Activated CD8-positive, alpha-beta memory T cell treated with anti-CD3 and anti-CD28 coated beads, Interleukin-2, amount 10 ng/mL, durations not matched to agents 7 days and 5 days (primary cell): ENCODE data around the gene MARCHF9. TPM values are rescaled to one million over a fixed set of nuclear protein-coding genes. Genes with fewer than 3 reads are reported as not detected.

Source experiments
- microRNA-seq: library from miRNA; unstranded; fragments of <30 nt; microRNA quantifications from one replicate; pipeline ENCODE4 v1.2.0, GENCODE V29; 2022
- total RNA-seq, 2 experiments: library from RNA; stranded (reverse); gene quantifications; one replicate each; pipeline ENCODE4 v1.2.3, GENCODE V29; 2021

Gene MARCHF9
- total RNA-seq, 2 experiments from 2014 or later: 21.0 to 24.9 TPM

Small RNA genes within 50 kb of the gene (microRNA-seq; reads per million reads assigned to microRNA genes)
- gene MIR6759: not detected

Other genes starting within 250 kb of the MARCHF9 start
- gene DDIT3, start 234.6 kb upstream of the MARCHF9 start, total RNA-seq: 10 to 100 TPM; 15.3 to 15.9 TPM
- gene MBD6, start 232.3 kb upstream of the MARCHF9 start, total RNA-seq: 10 to 100 TPM; 80.9 to 85.4 TPM
- gene DCTN2, start 207.9 kb upstream of the MARCHF9 start, total RNA-seq: 10 to 100 TPM; 90.8 to 99.0 TPM
- 1 to 10 TPM; 1.9 to 2.1 TPM for gene KIF5A, start 205.1 kb upstream of the MARCHF9 start, total RNA-seq
- 10 to 100 TPM; 21.4 to 22.2 TPM for gene PIP4K2C, start 163.9 kb upstream of the MARCHF9 start, total RNA-seq
- gene DTX3, start 150.3 kb upstream of the MARCHF9 start, total RNA-seq: 10 to 100 TPM; 20.8 to 21.2 TPM
- under 1 TPM; 0.70 to 0.84 TPM for gene ARHGEF25, start 143.7 kb upstream of the MARCHF9 start, total RNA-seq
- 1 to 10 TPM; 2.4 to 8.2 TPM for gene B4GALNT1, start 121.9 kb upstream of the MARCHF9 start, total RNA-seq
- 100 to 1,000 TPM; 117 to 123 TPM for gene OS9, start 61.0 kb upstream of the MARCHF9 start, total RNA-seq
- gene AGAP2, start 16.4 kb upstream of the MARCHF9 start, total RNA-seq: 10 to 100 TPM; 70.7 to 72.7 TPM
- gene TSPAN31, start 10.1 kb upstream of the MARCHF9 start, total RNA-seq: 10 to 100 TPM in 1 of 2 experiments, 1 to 10 TPM in 1; 10.0 to 19.4 TPM
- gene CDK4, start 2.8 kb upstream of the MARCHF9 start, total RNA-seq: 100 to 1,000 TPM; 127 to 167 TPM
- gene CYP27B1, start 12.0 kb downstream of the MARCHF9 start, total RNA-seq: 1 to 10 TPM; 4.5 to 5.4 TPM
- 10 to 100 TPM; 22.1 to 32.1 TPM for gene METTL1, start 17.0 kb downstream of the MARCHF9 start, total RNA-seq
- 1 to 10 TPM; 3.9 to 4.1 TPM for gene EEF1AKMT3, start 17.5 kb downstream of the MARCHF9 start, total RNA-seq
- gene TSFM, start 27.7 kb downstream of the MARCHF9 start, total RNA-seq: 10 to 100 TPM; 32.2 to 45.8 TPM
- gene AVIL, start 63.6 kb downstream of the MARCHF9 start, total RNA-seq: 1 to 10 TPM in 1 of 2 experiments, under 1 TPM in 1; 0.79 to 2.0 TPM
- gene CTDSP2, start 91.6 kb downstream of the MARCHF9 start, total RNA-seq: 100 to 1,000 TPM in 1 of 2 experiments, 10 to 100 TPM in 1; 76.2 to 103 TPM
- 10 to 100 TPM; 14.8 to 21.0 TPM for gene ATP23, start 186.5 kb downstream of the MARCHF9 start, total RNA-seq